GM21526 (cell line): ENCODE data around the gene PLA2G12A.
A peak's percentile ranks its signal among the peaks of the same experiment; 100 is the strongest.

Experiments
- ATAC-seq: cut with Tn5 transposase; IDR thresholded peaks from one replicate; pipeline ENCODE4 v1.9.1; 2021; ENCODE audit warnings: moderate library complexity; ENCODE audit not compliant: unreplicated experiment, low FRiP score

Gene PLA2G12A

DNA sequence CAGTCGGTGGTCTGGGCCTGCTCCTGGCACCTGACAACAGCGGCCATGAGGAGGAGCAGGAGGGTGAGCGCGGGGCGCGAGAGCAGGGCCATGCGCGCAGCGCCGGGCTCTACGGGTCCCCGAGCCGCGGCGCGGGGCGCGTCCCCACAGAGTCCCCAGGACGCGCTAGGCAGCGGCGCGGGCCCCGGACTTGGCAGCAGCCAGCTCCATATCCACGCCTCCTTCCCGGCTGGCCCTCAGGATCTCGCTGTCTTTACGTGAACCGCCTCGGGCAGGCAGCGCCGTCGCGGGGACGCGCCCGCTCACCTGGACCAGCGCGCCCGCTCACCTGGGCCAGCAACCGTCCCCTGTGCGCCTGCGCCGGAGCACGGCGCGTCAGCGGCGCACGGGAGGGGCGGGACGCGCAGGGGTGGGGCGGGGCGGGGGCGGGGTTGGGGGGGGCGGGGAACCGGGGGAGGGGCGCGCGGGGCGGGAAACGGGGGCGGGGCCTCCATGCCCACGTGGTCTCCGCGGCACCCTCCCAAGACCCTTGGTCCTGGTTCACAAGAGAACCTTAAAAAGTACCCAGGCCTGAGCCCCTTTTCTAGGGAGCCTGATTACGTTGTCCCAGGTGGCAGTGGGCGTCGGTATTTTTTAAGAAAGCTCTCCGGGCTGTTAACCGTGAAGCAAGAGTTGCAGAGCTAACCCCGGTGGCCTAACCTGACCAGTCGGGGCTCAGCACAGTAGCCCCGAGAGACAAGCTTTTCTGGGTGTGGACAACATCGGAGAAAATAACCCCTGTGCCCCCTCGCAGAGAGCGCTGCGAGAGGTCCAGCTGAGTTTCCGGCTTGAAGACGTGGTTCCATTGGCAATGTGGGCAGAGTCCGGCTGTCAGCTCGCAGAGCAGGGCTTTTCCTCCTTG, at the start of gene PLA2G12A:
PLA2G12A (minus strand) TSS at position 353 of the 901 bp plus-strand sequence; CDS start at position 92, 261 bp downstream.
- peak; percentile 88 for ATAC-seq

DNA sequence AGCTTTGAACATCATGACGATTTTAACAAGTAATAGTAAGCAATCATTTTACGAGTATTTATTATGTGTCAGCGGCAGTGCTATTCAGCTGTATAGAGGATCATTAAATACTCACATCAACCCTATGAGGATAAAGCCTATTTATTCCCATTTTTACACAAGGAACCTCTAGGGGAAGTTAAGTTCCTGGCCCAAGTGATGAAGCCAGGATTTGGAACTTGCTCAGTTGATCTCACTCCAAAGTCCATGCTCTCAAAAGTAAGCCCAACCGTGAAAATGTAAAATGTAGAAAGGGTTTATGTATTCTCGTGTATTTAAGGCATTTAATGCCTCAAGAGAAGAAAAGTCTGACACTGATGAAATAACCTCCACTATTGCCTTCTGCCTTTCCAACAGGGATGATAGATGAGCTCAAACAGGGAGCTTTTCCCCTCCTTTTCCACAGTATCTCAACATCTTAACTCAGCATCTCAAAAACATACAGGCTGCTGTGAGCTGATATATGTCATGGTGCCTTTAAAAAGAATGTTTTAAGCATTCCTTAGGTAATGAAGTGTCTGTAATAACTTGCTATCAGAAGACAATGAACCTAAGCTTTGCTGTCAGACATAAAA, 35.0 kb upstream of the PLA2G12A start:
- ATAC-seq: no peak

DNA sequence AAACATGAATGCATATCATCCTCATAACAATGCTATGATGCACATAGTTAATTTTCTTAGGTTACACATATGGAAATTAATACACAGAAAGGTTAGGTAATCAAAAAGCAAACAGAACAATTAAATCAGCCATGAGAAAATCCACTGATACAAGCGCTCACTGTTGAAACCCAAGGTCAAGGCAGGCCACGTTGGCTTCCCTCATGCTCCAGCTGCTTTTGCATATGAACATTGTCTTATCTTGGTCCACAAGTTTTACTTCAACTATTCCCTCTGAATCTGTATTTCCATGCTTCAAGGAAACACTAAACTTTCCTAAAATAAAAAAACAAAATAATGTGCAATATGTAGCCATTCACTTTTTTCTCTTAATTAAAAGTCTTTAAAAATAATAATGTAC, 34.5 kb upstream of the PLA2G12A start:
- no peak for ATAC-seq

DNA sequence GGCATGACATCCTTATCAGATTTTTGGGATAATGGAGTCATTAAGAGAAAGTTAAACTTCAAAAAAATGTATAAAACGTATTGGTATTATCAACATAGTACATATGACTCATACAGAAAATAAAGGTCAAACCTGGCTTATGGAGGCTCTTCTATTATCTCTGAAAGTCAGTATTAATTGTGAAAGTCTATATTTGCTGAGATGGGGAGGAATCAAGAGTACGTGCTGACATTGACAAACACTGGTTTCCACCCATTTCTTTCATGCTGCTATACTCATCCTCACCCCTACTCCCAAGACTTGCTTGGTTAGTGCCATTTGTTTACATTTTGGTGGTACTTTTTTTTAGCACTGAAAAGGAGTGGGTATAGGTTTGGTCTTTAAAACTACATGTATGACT, 30.8 kb upstream of the PLA2G12A start:
- ATAC-seq: no peak

DNA sequence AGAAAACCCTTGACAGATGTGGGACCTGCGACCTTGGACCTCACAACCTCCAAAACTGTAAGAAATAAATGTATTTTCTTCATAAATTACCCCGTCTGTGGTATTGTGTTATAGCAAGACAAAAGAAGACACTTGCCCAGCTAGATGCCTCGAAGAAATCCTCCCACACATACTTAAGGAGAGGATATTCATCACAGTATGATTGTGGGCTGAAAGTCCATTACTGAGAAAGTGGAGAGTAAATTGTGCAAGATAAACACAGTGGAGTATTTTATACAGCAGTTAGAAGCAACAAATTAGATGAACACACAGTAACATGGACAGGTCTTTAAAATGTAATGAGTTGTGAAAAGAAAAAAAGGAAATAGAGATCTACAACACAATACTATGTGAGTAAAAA, 25.8 kb upstream of the PLA2G12A start:
- ATAC-seq: no peak

DNA sequence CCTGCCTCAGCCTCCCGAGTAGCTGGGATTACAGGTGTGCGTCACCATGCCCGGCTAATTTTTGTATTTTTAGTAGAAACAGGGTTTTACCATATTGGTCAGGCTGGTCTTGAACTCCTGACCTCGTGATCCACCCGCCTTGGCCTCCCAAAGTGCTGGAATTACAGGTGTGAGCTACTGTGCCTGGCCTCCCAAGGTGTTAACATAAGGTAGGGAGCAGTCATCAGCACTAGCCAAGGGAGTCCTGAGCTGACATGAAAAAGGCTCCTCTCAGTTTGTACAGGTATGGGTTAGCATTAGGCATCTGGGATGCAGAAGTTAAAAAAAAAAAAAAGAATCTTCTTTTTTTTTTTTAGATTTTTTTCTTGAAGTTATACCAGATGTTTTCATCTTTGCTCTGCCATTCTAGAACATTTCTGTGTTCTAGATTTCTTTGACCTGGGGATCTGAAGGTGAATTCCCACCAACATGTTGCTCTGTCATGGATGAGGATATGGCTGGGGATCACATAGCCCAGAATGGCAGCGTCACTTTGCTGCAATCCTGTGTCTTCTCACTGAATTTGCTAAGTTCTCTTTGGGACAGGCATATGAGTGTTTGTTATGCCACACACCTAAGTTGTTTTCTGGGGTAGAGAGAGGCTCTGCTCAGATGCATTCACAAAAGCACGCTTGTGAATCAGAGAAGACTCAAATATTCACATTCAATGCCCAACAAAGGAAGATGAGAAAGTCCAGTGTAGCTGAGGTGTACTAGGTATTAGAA, 24.4 kb upstream of the PLA2G12A start:
- ATAC-seq: no peak

DNA sequence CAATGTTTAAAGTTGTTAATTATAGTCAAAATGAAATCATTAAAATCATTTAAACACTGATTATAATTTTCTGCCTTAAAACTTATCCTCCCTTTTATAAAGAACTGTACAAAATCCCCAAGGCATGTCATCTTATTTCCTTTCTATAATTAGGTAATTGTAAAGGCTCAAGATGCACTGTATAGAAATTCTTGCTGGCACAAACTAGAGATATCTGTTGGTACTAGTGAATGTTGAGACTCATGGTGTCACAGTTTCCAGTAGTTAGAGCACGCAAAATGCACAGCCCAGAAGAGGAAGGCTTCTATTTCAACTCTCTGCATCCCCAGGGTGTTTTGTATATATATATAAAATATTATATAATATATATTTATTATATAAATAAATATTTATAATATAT, 22.7 kb upstream of the PLA2G12A start:
- ATAC-seq: no peak

DNA sequence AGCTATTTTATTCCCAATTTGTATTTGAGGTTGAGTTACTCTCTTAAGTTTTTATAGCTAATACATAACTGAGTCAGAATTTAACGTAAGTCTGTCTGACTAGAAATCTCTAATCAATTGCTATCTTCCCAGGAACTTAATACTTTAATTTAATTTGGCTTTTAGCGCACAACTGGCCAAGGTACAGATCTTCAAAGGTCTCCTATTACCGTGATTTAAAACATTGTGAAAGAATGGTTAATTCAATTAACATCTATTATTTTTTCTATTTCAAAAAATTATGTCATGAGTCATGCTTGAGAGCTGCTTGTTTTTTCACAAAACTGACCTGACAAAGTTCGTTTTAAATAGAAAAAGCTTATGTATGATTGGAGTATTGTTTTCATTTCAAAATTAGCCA, 22.0 kb upstream of the PLA2G12A start:
- no peak for ATAC-seq

DNA sequence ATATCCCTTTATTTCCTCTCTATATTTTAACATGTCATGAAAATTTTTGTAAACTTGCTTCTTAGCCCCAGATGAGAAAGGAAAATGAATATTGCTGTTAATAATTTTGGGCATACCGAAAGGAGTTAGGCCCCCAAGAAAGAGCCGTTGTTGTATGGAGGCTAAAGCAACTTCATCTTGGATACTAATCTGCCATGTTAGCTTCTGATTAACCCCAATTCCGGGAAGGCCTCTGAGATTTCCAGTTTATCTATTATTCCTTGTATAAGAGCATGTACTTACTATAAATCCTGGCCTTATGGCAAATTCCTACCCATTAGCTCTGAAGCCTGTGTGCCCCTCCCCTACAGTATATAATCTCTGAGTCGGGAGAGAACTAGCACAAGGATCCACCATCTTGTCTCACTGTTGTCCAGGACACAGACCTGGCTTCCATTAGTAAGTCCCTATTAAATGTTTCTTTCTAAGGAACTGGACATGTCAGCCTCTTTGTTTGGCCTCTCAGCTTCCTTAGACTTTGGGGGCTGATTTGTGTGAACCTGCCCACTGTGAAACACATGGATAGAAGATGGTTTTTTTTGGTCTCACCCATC, 20.9 kb upstream of the PLA2G12A start:
- ATAC-seq: no peak

DNA sequence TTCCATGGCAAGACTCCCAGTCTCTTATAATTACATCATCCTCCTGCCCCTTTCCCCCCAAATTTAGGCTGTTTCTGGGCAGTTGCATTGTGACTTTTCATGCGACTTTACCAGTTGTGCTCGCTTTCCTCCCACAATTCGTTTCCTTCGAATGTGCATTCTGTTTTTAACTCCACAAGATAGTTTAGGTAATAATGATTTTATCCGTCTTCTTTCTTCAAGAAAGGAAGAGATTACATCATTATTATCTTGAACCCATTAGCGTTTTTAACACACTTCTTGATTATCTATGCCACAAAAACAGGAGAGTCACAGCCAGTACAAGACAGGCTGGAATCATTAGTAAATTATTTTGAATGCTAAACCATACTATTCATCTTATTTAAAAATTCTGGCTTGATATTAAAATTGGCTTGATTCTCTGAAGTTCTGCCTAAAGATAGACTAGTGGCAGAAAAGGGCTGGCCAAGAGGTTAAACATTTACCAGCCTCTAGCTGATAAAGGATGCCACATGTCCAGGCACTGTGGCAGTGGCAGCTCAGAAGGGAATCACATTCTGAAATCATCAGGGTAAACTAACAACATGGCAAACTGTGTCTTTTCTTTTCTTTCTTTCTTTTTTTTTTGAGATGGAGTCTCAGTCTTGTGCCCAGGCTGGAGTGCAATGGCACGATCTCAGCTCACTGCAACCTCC, 19.7 kb upstream of the PLA2G12A start:
- no peak for ATAC-seq

DNA sequence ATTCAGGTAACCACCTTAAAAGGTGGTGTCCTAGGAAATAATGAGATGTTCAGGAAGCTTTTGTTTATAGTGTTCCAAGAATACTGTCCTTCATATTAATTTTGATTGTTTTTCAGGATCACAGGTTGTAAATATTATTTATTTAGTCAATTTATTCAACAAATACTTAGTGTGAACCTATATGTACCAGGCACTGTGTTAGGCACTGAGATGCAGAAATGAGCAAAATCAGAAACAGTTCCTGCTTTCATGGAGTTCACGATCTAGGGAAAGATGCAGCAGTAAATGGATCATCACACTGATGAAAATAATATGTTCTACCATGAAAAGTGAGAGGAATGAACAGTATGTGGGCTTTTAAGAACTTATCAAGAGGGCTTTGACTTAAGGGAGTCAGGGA, 18.2 kb upstream of the PLA2G12A start:
- ATAC-seq: no peak

DNA sequence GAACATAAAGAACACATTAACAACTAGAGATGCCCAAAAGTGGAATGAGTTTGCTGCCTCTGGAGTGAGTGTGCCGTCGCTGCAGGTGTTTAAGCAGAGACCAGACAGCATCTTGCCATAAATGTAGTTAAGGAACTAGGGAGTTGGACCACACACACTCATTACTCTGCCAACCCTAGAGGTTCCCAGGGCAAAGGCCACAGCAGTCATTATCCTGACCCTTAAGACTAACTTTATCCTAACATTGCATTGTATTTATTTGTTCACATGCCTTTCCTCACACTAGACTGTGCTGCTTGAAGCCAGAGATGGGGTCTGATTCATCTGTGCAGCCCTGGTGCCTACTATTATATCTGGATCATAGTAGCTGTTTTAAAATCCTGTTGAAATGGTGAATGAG, 16.9 kb upstream of the PLA2G12A start:
- no peak for ATAC-seq

DNA sequence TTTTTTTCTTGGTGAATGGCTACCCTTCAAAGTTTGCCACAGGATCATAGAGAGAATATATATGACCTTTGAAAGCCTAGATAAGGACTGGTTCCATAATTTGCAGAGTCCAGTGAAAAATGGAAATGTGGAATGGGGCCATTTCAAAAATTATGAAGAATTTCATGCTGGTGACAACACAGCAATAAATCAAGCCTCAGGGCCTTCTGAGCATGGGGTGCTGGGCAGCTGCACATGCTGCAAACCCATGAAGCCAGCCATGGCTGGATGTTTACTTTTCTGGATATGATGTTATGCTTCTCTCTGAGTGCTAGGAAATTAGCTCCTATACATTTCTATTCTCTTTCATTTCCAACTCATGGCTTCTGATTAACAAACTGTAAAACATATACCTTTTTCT, 16.0 kb upstream of the PLA2G12A start:
- no peak for ATAC-seq

DNA sequence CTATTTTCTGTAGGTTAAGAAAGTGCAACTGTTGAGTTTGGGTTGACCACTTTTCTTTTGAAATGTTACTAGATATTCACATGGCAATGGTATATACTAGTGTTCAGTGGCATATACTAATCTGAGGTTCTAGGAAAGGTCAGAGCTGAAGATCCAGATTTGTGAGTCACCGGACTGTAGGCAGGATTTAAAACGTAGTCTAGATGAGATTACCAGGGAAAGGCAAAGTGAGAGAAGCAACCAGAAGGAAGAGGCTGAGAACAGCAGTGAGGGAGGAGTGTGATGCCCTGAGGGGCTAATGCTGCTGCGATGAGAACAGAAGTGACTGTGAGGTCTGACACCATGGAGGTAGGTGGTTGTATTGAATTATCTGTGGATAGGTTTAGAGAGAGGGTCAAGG, 9.7 kb upstream of the PLA2G12A start:
- ATAC-seq: no peak

DNA sequence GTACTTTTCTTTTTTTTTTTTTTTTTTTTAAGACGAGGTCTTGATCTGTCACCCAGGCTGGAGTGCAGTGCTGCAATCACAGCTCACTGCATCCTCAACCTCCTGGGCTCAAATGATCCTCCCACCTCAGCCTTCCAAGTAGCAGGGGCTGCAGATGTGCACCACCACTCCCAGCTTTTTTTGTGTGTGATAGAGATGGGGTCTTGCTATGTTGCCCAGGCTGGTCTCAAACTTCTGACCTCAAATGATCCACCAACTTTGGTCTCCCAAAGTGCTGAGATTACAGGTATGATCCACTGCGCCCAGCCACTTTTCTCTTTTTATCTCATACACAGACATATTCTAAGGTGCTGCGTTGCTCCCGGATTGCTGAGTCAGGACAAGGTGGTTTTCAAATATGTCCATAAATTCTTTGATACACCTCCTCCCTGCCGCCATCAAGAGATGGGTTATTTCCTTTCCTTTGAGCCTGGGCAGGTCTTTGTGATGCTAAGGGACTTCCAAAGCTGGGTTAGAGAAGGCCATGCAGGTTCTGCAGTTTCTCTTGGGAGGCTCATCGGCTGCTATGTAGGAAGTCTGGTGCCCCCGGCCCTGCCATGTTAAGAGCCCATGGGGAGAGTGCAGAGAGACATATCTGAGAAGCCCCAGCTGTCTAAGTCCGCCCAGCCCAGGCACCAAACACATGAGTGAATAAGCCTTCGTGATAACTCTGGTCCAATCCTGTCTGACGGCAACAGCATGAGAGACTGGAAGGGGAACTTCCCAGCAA, 8.4 kb upstream of the PLA2G12A start:
- ATAC-seq: no peak

DNA sequence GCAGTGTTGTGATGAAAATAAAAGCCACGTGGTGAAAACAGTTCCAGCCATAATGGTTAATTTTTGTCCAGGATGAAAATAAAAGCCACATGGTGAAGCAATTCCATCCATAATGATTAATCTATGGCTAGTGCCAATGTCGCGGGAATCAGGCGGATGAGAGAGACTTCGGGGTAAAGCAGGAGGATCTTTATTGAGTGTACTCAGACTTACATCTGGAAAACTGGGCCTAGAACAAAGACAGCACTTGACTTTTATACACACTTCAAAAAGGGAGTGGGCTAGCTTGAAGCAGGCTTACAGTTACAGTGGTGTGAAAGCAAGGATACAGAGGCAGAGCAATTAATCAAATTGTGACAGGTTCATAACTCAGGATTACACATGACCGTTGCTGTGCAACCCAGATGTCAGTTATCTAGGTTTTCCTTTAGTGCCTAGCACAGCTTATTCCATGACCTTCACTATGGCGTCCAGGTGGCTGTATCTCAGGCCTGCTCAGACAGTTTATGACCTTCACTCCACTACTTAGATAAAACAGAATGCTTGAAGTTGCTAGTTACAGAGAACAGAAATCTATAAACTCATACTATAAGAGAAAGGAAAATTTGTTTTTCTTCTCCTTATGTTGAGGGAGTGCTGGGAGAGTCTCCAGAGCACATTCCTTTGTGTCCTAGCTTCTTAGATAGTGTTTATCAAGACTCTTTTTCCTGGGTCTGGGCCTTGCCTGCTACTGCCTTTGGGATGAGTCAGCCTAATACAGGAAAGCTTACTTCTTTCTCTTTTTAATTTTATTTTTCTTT, 5.9 kb upstream of the PLA2G12A start:
- ATAC-seq: no peak

DNA sequence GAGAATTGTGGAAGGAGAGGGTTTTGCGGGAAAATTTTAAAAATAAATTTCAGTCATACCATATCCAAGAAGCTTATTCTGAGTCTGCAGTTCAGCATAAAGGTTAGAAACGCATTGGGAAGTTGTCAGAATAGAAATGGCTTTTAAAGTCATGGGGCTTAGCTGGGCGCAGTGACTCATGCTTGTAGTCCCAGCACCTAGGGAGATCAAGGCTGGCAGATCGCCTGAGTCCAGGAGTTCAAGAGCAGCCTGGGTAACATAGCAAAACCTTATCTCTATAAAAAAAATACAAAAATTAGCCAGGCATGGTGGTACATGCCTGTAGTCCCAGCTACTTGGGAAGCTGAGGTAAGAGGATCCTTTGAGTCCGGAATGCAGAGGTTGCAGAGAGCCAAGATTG, 3.9 kb upstream of the PLA2G12A start:
- no peak for ATAC-seq

DNA sequence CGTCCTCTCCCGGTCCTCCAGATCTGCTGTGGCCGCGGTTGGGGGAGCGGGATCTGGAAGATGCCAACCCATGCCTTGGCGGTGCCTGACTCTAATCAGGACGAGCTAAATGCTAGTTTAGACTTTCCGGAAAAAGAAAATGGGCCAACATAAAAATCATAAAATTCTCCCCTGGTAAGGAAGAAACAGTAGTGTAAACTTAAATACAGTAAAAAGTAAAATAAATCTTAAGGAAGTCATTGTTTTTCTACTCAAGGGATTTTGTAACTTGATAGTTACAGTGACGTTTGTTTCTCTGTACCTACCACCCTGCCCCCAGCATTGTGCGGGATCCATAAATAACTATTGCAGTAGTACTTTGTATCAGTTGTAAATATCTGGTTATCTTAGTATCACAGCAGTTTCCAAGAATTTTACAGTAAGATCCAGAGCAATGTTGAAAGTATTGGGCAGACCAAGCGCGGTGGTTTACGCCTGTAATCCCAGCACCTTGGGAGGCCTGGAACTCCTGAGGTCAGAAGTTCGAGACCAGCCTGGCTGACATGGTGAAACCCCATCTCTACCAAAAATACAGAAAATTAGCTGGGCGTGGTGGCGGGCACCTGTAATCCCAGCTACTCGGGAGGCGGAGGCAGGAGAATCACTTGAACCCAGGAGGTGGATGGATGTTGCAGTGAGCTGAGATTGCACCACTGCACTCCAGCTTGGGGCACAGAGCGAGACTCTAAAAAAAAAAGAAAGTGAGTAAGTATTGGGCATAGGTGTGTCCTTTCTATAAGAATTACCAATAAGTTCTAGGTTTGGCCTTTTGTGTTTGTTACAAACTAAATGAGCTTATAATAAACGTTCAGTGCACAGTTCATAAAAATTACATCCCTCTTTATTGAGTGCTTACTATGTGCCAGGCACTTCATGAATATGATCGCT, 1.0 kb upstream of the PLA2G12A start:
- no peak for ATAC-seq
